Natural killer cell (primary cell): ENCODE results near the gene HDAC8. TPM values are rescaled to one million over a fixed set of nuclear protein-coding genes. Genes with fewer than 3 reads are reported as not detected.

Source experiments
- ATAC-seq, 3 donors: fragments of 150-1000 bp in 2 of 3; fragments of 200-7000 bp in 1 of 3; cut with Tn5 transposase; 1 replicate in 1 of 3; 2 replicates in 2 of 3; pipeline ENCODE4 v1.10.0; 2021; ENCODE audit warnings: mild to moderate bottlenecking in 2 of 3, moderate library complexity in 2 of 3
- DNase-seq, 2 donors: peaks; one replicate each; pipeline versions ENCODE4 v3.0.0 to v3.0.0-alpha.2; 2013 to 2021; ENCODE audit warnings: mixed read lengths in 1 of 2
- H3K27ac ChIP-seq: one replicate; pipeline ENCODE4 v1.5.1; 2013; ENCODE audit warnings: mild to moderate bottlenecking, low read length
- H3K27me3 ChIP-seq: one replicate; pipeline ENCODE4 v1.6.1; 2013; ENCODE audit warnings: low read length; ENCODE audit not compliant: control insufficient read depth, insufficient read depth
- H3K36me3 ChIP-seq: one replicate; pipeline ENCODE4 v1.6.1; 2013; ENCODE audit warnings: low read length; ENCODE audit not compliant: control insufficient read depth, insufficient read depth
- H3K4me1 ChIP-seq: one replicate; pipeline ENCODE4 v1.6.1; 2013; ENCODE audit warnings: low read length; ENCODE audit not compliant: control insufficient read depth, insufficient read depth
- H3K4me3 ChIP-seq: one replicate; pipeline ENCODE4 v1.5.1; 2013; ENCODE audit warnings: low read length
- H3K9me3 ChIP-seq: one replicate; pipeline ENCODE4 v1.6.1; 2013; ENCODE audit warnings: low read length; ENCODE audit not compliant: control insufficient read depth, insufficient read depth
- H3K27ac Mint-ChIP-seq, 2 donors: one replicate each; pipeline ENCODE4 v1.8.0; 2022; ENCODE audit warnings: mild to moderate bottlenecking in 2 of 2, mixed read lengths in 2 of 2, moderate library complexity in 1 of 2
- H3K27me3 Mint-ChIP-seq, 2 donors: one replicate each; pipeline ENCODE4 v1.8.0; 2022; ENCODE audit warnings: low read depth in 2 of 2, mixed read lengths in 2 of 2
- H3K36me3 Mint-ChIP-seq: one replicate; pipeline ENCODE4 v1.8.0; 2022; ENCODE audit warnings: mixed read lengths
- H3K4me1 Mint-ChIP-seq, 2 donors: one replicate each; pipeline ENCODE4 v1.8.0; 2022; ENCODE audit warnings: mixed read lengths in 2 of 2
- H3K4me3 Mint-ChIP-seq: one replicate; pipeline ENCODE4 v1.8.0; 2022; ENCODE audit warnings: mild to moderate bottlenecking, moderate library complexity, mixed read lengths
- H3K9me3 Mint-ChIP-seq, 2 donors: one replicate each; pipeline ENCODE4 v1.8.0; 2022; ENCODE audit warnings: mixed read lengths in 2 of 2
- CTCF ChIP-seq: fragments of 200-600 bp; IDR thresholded peaks from one replicate; pipeline ENCODE4 v1.8.0; 2022; ENCODE audit warnings: antibody characterized with exemption
- WGBS: methylation state at CpG from one replicate; pipeline ENCODE4 v1.1.7; 2013; ENCODE audit warnings: missing lambda C conversion rate; ENCODE audit not compliant: insufficient coverage; 5-methylcytosine and 5-hydroxymethylcytosine counted together
- intact Hi-C: fragments of 100-400 bp; cut with micrococcal nuclease; formaldehyde crosslinking; loops from one replicate; pipeline ENCODE4 v1.14.2; 2022
- total RNA-seq, 4 donors: library from RNA; stranded (reverse); fragments of 120-200 nt in 1 of 4; gene quantifications; one replicate each; pipeline versions ENCODE4 v1.2.3 to v1.2.4, GENCODE V29; 2013 to 2022

The HDAC8 gene
- total RNA-seq, 3 donors from 2014 or later (not counting 1 experiment from before 2014, with no cell fraction given), result 24.3 to 30.4 (median 26.6) TPM

- no peak for ATAC-seq
- H3K9me3 ChIP-seq, result no peaks in the 10 kb centered on the region
- no peaks in the 10 kb centered on the region for H3K4me1 ChIP-seq
- intact Hi-C loops, result no loop called here
- H3K4me3 ChIP-seq, result no peak overlapping the region
- no peak for DNase-seq
- WGBS, result 100% methylated on average over 2 of the region's 5 CpGs
- no peak overlapping the region for H3K27ac Mint-ChIP-seq
- H3K27me3 ChIP-seq, result no peaks in the 10 kb centered on the region
- no peak overlapping the region for H3K27ac ChIP-seq
- no peaks in the 10 kb centered on the region for H3K36me3 ChIP-seq
- H3K9me3 Mint-ChIP-seq, result no peaks in the 10 kb centered on the region
- no peak for TF ChIP-seq CTCF
- no peak overlapping the region for H3K4me3 Mint-ChIP-seq
- H3K27me3 Mint-ChIP-seq, result no peaks in the 10 kb centered on the region
- H3K4me1 Mint-ChIP-seq, result no peaks in the 10 kb centered on the region
- no peaks in the 10 kb centered on the region for H3K36me3 Mint-ChIP-seq
Measured at GRCh38 chrX:72479324-72480274, 93.0 kb downstream of the HDAC8 start.

- H3K4me3 Mint-ChIP-seq, result no peak overlapping the region
Measured at GRCh38 chrX:72478853-72479252, 93.8 kb downstream of the HDAC8 start.

GRCh38 chrX:72478351-72478750 is 94.3 kb downstream of the HDAC8 start:
- no peak for DNase-seq
- no peaks in the 10 kb centered on the region for H3K36me3 Mint-ChIP-seq
- intact Hi-C loops, result no loop called here

More at GRCh38 chrX:72478853-72479252, 93.8 kb downstream of the HDAC8 start:
- DNase-seq (no peak), ATAC-seq (no peak)
- intact Hi-C loops, result no loop called here
- H3K27me3 Mint-ChIP-seq, result no peaks in the 10 kb centered on the region
- no peak for TF ChIP-seq CTCF
- no peaks in the 10 kb centered on the region for H3K27me3 ChIP-seq
- WGBS, result 95% methylated on average over 9 of the region's 9 CpGs
- H3K27ac ChIP-seq, result no peak overlapping the region
- H3K4me1 ChIP-seq, result no peaks in the 10 kb centered on the region
- no peak overlapping the region for H3K4me3 ChIP-seq
- no peaks in the 10 kb centered on the region for H3K36me3 ChIP-seq
- H3K9me3 Mint-ChIP-seq, result no peaks in the 10 kb centered on the region
- no peaks in the 10 kb centered on the region for H3K36me3 Mint-ChIP-seq
- no peaks in the 10 kb centered on the region for H3K4me1 Mint-ChIP-seq
- no peaks in the 10 kb centered on the region for H3K9me3 ChIP-seq
- H3K27ac Mint-ChIP-seq, result no peak overlapping the region

More at GRCh38 chrX:72478351-72478750, 94.3 kb downstream of the HDAC8 start:
- H3K4me3 ChIP-seq, result no peak overlapping the region
- H3K4me1 ChIP-seq, result no peaks in the 10 kb centered on the region
- Mint-ChIP-seq H3K4me1 (no peaks in the 10 kb centered on the region), H3K9me3 (no peaks in the 10 kb centered on the region), H3K27ac (no peak overlapping the region), H3K4me3 (no peak overlapping the region), H3K27me3 (no peaks in the 10 kb centered on the region)
- TF ChIP-seq CTCF, result no peak
- no peaks in the 10 kb centered on the region for H3K9me3 ChIP-seq
- no peaks in the 10 kb centered on the region for H3K36me3 ChIP-seq
- WGBS, result 98% methylated on average over 6 of the region's 8 CpGs
- no peak overlapping the region for H3K27ac ChIP-seq
- no peak for ATAC-seq
- H3K27me3 ChIP-seq, result no peaks in the 10 kb centered on the region
